Measurements from ENCODE around the gene B9D1. TPM values are rescaled to one million over a fixed set of nuclear protein-coding genes. Genes with fewer than 3 reads are reported as not detected.

Gene B9D1
- total RNA-seq, 2 experiments from 2014 or later = 1.1 TPM

DNA sequence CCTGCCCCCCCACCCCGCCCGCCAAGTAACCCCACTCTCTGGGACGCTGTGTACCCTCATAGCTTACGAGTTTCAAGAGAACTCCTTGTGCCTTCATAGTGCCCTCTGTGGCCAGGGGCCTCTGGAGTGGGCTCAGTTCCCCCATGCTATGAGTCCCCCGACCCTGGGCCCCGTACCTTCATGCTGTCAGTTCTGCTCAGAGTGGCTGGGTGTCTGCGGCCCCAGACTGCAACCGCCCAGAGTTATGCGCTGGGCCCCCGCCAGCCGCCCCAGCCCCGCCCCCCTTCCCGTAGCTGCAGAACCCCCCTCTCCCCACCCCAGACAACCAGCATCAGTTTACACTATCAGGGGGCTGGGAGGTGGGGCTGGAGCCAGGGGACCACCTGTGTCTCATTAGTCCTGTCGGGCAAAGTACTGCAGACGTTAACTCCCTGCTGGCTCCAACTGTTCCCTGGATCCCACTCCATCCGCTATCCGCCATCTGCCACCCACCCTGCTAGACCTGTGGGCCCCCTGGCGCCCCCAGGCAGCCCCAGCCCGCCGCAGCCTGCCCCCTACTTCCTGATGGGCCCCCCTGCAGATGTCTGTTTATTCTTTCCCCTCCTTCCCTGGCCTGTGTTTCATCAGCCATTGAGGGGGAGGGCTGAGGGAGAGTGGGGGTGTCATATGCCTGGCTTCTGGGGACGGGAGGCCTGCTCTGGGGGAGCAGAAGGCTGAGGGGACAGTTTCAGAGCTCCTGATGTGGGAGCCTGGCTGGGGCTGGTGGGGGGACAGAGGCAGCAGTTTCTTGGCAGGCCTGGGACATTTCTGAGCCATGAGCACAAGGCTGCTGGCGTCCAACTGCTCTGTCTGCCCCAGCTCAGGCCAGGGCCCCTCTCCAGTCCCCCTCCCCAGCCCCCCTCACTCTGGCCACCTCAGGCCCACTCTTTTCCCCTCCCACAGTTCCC is 24.7 kb upstream of the B9D1 start, which contains the start of gene MFAP4:
TSS of gene MFAP4 (minus strand) at position 217 of the 947 bp plus-strand sequence. CDS start at position 182, 35 bp downstream.
- no peaks in the 10 kb centered on the region for H3K9me3 Mint-ChIP-seq (ENCODE audit: insufficient read depth)
- ChIA-PET POLR2A (no interaction called here), CTCF (interaction anchor here (0.7 to 3.1 kb wide), 2 partner anchors 10 to 24 kb away, joined by 3 to 14 read pairs; partner anchors contain the start of gene B9D1)
- DNase-seq (no peak), ATAC-seq (no peak)
- peaks cover 15% of the 10 kb centered on the region for H3K36me3 Mint-ChIP-seq (ENCODE audit: low read depth)
- peak within 1 kb of the TSS; percentile 30 for H3K27ac Mint-ChIP-seq
- peaks cover 11% of the 10 kb centered on the region for H3K27me3 Mint-ChIP-seq (ENCODE audit: low read depth)
- H3K4me3 Mint-ChIP-seq = no peak within 1 kb of the TSS
- H3K4me1 Mint-ChIP-seq (ENCODE audit: low read depth) = peaks cover 5% of the 10 kb centered on the region

DNA sequence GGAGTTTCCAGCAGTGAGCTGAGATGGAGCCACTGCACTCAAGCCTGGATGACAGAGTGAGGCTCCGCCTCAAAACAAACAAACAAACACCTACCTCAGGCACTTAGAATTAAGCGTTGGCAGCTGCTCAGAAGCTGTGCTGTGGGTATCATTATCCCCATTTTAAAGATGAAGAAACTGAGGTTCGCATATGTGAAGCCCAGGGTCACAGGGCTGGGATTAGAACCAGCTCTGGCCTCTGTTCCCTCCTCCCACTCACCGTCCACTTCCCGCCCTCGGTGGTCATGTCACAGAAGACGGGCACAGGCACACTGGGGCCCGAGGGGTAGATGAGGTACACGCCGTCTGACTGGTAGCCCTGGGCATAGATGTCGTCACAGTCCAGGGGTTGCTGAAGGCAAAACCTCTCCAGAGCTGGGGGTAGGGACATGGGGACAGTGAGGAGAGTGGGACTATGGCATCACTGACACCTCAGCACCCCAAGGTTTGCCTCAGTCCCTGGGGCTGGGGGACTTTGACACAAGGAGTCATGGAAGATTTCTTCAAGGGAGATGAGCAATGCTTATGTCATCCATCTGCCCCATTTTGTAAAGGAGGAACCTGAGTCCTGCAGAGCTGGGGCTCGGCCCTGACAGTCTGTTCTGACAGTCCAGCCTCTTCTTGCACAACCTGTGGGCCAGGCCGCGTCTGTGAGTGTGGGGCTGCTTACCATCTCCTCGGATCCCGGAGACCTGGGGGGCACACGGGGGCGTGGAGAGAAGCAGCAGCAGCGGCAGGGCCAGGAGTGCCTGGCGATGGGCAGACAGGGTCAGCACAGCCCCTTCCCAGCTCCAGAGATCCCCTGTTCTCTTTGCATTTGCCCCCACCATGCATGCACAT is 23.8 kb upstream of the B9D1 start:
- Mint-ChIP-seq H3K36me3 (ENCODE audit: low read depth) (peaks cover 18% of the 10 kb centered on the region), H3K27ac (peak overlapping the region; percentile 30), H3K4me3 (no peak overlapping the region), H3K4me1 (ENCODE audit: low read depth) (peaks cover 5% of the 10 kb centered on the region), H3K27me3 (ENCODE audit: low read depth) (peaks cover 11% of the 10 kb centered on the region), H3K9me3 (ENCODE audit: insufficient read depth) (no peaks in the 10 kb centered on the region)
- ChIA-PET CTCF (interaction anchor here (0.7 to 3.1 kb wide), 2 partner anchors 9 to 23 kb away, joined by 3 to 14 read pairs; partner anchors contain the start of gene B9D1), POLR2A (no interaction called here)
- DNase-seq (no peak), ATAC-seq (no peak)

DNA sequence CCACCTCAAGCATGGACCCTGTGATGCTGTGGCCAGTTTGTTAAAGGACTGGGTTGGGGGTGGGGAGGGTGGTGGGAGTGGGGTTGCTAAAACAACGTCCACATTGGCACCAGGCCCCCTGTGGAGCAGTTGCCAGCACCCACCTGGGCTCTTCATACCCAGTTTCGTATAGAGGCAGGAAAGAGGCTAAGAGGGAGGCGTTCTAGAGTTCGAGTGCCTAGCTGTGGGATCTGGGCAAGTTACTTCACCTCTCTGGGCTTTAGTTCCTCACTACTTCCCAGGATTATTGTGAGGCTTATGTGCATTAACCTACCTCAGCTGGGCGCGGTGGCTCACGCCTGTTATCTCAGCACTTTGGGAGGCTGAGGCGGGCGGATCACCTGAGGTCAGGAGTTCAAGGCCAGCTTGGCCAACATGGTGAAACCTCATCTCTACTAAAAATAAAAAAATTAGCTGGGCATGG is 23.0 kb upstream of the B9D1 start:
- POLR2A ChIA-PET = no interaction called here
- no peaks in the 10 kb centered on the region for H3K9me3 Mint-ChIP-seq (ENCODE audit: insufficient read depth)
- peaks cover 26% of the 10 kb centered on the region for H3K36me3 Mint-ChIP-seq (ENCODE audit: low read depth)
- H3K27ac Mint-ChIP-seq = no peak overlapping the region
- H3K4me3 Mint-ChIP-seq = no peak overlapping the region
- ATAC-seq = no peak
- H3K27me3 Mint-ChIP-seq (ENCODE audit: low read depth) = peaks cover 8% of the 10 kb centered on the region
- no peak for DNase-seq
- H3K4me1 Mint-ChIP-seq (ENCODE audit: low read depth) = peaks cover 5% of the 10 kb centered on the region
- CTCF ChIA-PET = interaction anchor here (3.1 kb wide), 1 partner anchor 23 kb away, joined by 14 read pairs; the partner anchor contains the start of gene B9D1

DNA sequence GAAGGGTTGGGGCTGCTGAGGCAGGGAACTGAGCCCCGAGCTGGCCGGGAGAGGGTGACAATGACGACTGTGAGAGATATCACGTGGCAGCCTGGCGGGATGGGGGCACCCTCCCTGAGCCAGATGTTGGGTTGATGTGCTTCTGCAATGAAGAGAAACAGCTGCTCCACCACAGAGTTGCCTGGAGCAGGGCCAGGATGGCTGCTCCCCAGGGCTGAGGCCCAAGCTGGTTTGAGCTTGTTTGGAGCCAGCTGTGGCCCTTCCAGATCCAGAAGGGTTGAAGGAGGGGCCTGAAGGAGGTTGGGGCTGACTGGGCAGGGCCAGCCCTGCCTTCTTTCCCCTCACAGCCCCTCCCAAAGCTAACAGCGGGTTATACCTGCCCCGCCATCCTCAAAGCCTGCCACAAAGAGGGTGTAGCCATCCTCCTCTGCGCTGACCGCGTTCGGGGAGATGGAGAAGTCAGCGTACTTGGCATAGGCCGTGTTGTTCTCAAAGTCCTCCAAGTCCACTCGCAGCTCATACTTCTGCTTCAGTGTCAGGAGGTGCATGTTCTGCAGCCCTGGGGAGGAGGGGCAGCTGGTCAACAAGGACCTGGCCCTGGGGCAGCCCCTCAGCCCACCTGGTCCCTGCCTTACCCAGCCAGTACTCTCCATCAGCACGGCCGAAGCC is 22.3 kb upstream of the B9D1 start:
- H3K27ac Mint-ChIP-seq = no peak overlapping the region
- POLR2A ChIA-PET = interaction anchor here (0.7 kb wide), 1 partner anchor 1714 kb away, joined by 3 read pairs; no protein-coding TSS in a partner anchor
- H3K36me3 Mint-ChIP-seq (ENCODE audit: low read depth) = peaks cover 33% of the 10 kb centered on the region

DNA sequence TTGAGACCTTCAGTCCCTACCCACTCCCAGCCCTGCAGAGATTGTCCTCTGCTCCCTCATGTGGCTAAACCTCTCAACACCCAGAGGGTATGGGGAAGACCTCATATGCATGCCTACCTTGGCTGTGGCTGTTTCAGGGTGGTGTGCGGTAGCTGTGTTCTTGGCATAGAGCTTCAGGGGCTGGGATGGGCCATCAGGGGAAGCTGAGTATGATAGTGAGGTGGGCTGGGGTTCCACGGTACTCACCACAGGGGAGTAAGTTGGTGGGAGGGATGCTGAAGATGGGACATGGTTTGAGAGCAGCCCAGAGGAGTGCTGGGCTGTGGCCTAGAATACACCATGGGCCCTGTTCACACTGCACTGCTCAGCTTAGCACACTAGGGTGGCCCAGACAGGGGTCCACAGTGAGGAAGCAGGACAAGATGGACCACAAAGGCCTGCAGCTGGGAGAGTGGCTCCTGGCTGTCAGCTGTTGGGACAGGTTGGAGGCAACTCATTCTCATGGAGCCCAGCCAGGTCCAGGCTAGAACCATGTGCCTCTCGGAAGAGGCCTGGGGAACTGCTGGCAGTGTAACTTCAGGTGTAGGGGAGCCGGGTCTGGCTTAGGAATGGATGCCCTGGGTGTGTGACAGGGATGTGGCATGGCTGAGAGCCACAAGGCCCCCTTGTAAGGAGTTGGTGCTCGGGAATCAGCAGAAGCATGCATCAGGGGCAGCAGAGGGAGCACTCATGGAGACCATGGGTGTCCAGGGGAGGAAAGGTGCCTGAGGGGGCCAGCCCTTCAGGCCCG is 21.4 kb upstream of the B9D1 start:
- Mint-ChIP-seq H3K36me3 (ENCODE audit: low read depth) (peaks cover 40% of the 10 kb centered on the region), H3K4me1 (ENCODE audit: low read depth) (peaks cover 14% of the 10 kb centered on the region), H3K9me3 (ENCODE audit: insufficient read depth) (no peaks in the 10 kb centered on the region), H3K4me3 (no peak overlapping the region), H3K27me3 (ENCODE audit: low read depth) (peaks cover under 1% of the 10 kb centered on the region), H3K27ac (peak overlapping the region; percentile 18)
- DNase-seq = no peak
- CTCF ChIA-PET = interaction anchor here (3.1 kb wide), 1 partner anchor 21 kb away, joined by 14 read pairs; the partner anchor contains the start of gene B9D1
- POLR2A ChIA-PET = no interaction called here
- ATAC-seq = no peak

More for the DNA sequence above, 22.3 kb upstream of the B9D1 start:
- DNase-seq (no peak), ATAC-seq (no peak)
- Mint-ChIP-seq H3K27me3 (ENCODE audit: low read depth) (peaks cover 8% of the 10 kb centered on the region), H3K9me3 (ENCODE audit: insufficient read depth) (no peaks in the 10 kb centered on the region), H3K4me3 (no peak overlapping the region), H3K4me1 (ENCODE audit: low read depth) (peaks cover 5% of the 10 kb centered on the region)
- CTCF ChIA-PET = interaction anchor here (3.1 kb wide), 1 partner anchor 22 kb away, joined by 14 read pairs; the partner anchor contains the start of gene B9D1

DNA sequence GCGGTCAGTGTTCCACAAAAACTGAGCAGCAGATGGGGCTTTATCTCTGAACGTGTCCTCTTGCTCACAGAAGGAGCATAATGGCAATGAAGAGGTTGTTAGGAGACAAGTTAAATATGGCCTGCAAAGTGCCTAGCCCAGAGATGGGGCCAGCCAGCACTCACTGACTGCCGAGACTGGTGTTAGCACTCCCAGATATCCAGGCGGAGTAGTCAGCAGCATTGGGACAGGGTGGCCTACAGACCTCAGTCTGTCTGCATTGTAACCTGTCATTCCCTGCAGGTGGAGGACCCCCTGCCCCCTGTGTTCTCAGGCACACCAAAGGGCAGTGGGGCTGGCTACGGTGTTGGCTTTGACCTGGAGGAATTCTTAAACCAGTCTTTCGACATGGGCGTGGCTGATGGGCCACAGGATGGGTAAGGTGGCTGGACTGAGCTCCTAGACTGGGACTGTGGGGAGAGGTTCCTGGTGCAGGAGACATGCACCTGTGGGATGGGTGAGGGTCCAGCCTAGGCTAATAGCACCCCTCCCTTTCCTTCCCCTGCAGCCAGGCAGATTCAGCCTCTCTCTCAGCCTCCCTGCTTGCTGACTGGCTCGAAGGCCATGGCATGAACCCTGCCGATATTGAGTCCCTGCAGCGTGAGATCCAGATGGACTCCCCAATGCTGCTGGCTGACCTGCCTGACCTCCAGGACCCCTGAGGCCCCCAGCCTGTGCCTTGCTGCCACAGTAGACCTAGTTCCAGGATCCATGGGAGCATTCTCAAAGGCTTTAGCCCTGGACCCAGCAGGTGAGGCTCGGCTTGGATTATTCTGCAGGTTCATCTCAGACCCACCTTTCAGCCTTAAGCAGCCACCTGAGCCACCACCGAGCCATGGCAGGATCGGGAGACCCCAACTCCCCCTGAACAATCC is 20.3 kb upstream of the B9D1 start:
- H3K36me3 Mint-ChIP-seq (ENCODE audit: low read depth) = peaks cover 43% of the 10 kb centered on the region
- no peak for DNase-seq
- CTCF ChIA-PET = no interaction called here
- H3K9me3 Mint-ChIP-seq (ENCODE audit: insufficient read depth) = no peaks in the 10 kb centered on the region
- no peaks in the 10 kb centered on the region for H3K27me3 Mint-ChIP-seq (ENCODE audit: low read depth)
- ATAC-seq = no peak
- H3K27ac Mint-ChIP-seq = no peak overlapping the region
- peaks cover 15% of the 10 kb centered on the region for H3K4me1 Mint-ChIP-seq (ENCODE audit: low read depth)
- H3K4me3 Mint-ChIP-seq = no peak overlapping the region
- POLR2A ChIA-PET = no interaction called here

DNA sequence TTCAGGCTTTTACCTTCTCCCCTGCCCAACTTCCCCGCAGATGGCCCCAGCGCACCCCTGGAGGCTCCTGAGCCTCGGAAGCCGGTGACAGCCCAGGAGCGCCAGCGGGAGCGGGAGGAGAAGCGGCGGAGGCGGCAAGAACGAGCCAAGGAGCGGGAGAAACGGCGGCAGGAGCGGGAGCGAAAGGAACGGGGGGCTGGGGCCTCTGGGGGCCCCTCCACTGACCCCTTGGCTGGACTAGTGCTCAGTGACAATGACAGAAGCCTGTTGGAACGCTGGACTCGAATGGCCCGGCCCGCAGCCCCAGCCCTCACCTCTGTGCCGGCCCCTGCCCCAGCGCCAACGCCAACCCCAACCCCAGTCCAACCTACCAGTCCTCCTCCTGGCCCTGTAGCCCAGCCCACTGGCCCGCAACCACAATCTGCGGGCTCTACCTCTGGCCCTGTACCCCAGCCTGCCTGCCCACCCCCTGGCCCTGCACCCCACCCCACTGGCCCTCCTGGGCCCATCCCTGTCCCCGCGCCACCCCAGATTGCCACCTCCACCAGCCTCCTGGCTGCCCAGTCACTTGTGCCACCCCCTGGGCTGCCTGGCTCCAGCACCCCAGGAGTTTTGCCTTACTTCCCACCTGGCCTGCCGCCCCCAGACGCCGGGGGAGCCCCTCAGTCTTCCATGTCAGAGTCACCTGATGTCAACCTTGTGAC is 19.4 kb upstream of the B9D1 start:
- ChIA-PET POLR2A (no interaction called here), CTCF (no interaction called here)
- peaks cover 19% of the 10 kb centered on the region for H3K4me1 Mint-ChIP-seq (ENCODE audit: low read depth)
- no peaks in the 10 kb centered on the region for H3K9me3 Mint-ChIP-seq (ENCODE audit: insufficient read depth)
- ATAC-seq = no peak
- no peaks in the 10 kb centered on the region for H3K27me3 Mint-ChIP-seq (ENCODE audit: low read depth)
- H3K27ac Mint-ChIP-seq = no peak overlapping the region
- H3K36me3 Mint-ChIP-seq (ENCODE audit: low read depth) = peaks cover 43% of the 10 kb centered on the region
- H3K4me3 Mint-ChIP-seq = no peak overlapping the region
- DNase-seq = no peak

DNA sequence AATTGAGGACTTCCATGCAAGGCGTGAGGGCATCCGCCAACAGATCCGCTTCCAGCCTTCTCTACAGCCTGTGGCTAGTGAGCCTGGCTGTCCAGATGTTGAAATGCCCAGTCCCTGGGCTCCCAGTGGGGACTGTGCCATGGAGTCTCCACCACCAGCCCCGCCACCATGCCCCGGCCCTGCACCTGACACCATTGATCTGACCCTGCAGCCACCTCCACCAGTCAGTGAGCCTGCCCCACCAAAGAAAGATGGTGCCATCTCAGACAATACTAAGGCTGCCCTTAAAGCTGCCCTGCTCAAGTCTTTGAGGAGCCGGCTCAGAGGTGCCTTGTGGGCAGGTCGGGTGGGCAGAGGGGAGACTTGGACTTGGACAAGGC is 18.8 kb upstream of the B9D1 start:
- Mint-ChIP-seq H3K27me3 (ENCODE audit: low read depth) (no peaks in the 10 kb centered on the region), H3K9me3 (ENCODE audit: insufficient read depth) (no peaks in the 10 kb centered on the region), H3K27ac (no peak overlapping the region), H3K36me3 (ENCODE audit: low read depth) (peaks cover 43% of the 10 kb centered on the region), H3K4me1 (ENCODE audit: low read depth) (peaks cover 22% of the 10 kb centered on the region), H3K4me3 (no peak overlapping the region)
- ATAC-seq (no peak), DNase-seq (no peak)
- ChIA-PET CTCF (no interaction called here), POLR2A (no interaction called here)

DNA sequence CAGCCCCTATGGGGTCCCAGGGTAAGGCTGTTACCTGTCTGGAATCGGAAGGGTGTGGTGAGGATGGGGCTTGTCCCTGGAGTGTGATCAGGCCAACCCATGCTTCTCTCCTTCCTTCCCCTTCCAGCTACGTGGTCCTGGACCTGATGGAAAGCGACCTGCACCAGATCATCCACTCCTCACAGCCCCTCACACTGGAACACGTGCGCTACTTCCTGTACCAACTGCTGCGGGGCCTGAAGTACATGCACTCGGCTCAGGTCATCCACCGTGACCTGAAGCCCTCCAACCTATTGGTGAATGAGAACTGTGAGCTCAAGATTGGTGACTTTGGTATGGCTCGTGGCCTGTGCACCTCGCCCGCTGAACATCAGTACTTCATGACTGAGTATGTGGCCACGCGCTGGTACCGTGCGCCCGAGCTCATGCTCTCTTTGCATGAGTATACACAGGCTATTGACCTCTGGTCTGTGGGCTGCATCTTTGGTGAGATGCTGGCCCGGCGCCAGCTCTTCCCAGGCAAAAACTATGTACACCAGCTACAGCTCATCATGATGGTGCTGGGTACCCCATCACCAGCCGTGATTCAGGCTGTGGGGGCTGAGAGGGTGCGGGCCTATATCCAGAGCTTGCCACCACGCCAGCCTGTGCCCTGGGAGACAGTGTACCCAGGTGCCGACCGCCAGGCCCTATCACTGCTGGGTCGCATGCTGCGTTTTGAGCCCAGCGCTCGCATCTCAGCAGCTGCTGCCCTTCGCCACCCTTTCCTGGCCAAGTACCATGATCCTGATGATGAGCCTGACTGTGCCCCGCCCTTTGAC is 18.2 kb upstream of the B9D1 start:
- no peak for DNase-seq
- ChIA-PET POLR2A (no interaction called here), CTCF (no interaction called here)
- ATAC-seq = no peak
- no peak overlapping the region for H3K27ac Mint-ChIP-seq
- H3K36me3 Mint-ChIP-seq (ENCODE audit: low read depth) = peaks cover 43% of the 10 kb centered on the region
- H3K4me1 Mint-ChIP-seq (ENCODE audit: low read depth) = peaks cover 26% of the 10 kb centered on the region
- H3K27me3 Mint-ChIP-seq (ENCODE audit: low read depth) = peaks cover under 1% of the 10 kb centered on the region
- H3K4me3 Mint-ChIP-seq = peak overlapping the region; percentile 10
- no peaks in the 10 kb centered on the region for H3K9me3 Mint-ChIP-seq (ENCODE audit: insufficient read depth)
